GM12865 (cell line): Measurements from ENCODE around the gene LRRC7.
"Not testable (repeated sequence)": the region's sequence is repeated elsewhere in the genome, so short reads cannot be mapped to it uniquely, and the experiment has no call there.

ENCODE experiments used
- DNase-seq: peaks from one replicate; pipeline ENCODE4 v3.0.0; 2010; ENCODE audit warnings: low read depth
- H3K4me3 ChIP-seq: 2 replicates; pipeline ENCODE4 v1.5.1; 2011; ENCODE audit warnings: mild to moderate bottlenecking, low read depth, low read length, control low read depth
- TF ChIP-seq, protein P1 (sequence below): IDR thresholded peaks from 2 replicates; pipeline ENCODE4 v1.5.1; 2011; ENCODE audit warnings: low read length, control low read depth, low read depth, inconsistent platforms; ENCODE audit not compliant: insufficient read depth; ENCODE audit errors: missing control alignments

The LRRC7 gene

DNA sequence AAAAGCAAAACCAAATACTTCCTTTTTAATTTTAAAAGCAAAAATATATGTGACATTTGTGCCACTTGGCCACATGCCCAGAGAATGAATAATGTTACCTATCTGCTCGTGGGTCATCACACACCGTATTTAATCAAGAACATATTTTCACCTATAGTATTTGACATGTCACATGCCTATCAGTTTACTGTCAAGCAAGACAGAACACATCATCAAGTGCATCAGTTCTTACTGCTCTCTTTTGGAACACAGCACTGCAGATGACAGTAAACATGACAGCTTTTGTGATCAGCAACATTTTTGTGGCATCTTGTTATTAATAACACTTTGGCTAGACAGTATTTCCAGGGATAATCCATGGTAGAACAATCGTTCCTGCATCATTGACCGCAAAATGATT lies 134.4 kb downstream of the LRRC7 start:
- no peak overlapping the region for H3K4me3 ChIP-seq
- DNase-seq = no peak
- TF ChIP-seq, protein P1, sequence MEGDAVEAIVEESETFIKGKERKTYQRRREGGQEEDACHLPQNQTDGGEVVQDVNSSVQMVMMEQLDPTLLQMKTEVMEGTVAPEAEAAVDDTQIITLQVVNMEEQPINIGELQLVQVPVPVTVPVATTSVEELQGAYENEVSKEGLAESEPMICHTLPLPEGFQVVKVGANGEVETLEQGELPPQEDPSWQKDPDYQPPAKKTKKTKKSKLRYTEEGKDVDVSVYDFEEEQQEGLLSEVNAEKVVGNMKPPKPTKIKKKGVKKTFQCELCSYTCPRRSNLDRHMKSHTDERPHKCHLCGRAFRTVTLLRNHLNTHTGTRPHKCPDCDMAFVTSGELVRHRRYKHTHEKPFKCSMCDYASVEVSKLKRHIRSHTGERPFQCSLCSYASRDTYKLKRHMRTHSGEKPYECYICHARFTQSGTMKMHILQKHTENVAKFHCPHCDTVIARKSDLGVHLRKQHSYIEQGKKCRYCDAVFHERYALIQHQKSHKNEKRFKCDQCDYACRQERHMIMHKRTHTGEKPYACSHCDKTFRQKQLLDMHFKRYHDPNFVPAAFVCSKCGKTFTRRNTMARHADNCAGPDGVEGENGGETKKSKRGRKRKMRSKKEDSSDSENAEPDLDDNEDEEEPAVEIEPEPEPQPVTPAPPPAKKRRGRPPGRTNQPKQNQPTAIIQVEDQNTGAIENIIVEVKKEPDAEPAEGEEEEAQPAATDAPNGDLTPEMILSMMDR = no peak

DNA sequence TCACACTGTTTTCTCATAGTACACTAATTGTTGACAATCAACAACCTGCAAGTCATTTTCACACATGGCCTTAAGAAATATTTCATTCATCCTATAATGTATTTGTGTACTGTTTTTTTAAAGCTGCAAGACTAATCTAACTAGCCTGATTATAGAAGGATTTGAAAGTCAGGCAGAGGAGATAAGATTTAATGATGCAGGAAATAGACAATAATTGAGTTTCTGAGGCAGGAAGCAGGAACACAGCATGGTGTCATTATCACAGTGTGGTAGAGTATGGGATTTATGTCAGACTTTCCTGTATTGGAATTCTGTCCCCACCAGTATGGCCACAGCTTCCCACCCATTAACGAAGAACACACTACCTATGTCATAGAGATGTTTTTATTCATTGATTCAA lies 138.8 kb downstream of the LRRC7 start:
- no peak overlapping the region for H3K4me3 ChIP-seq
- TF ChIP-seq, protein P1 = no peak
- no peak for DNase-seq

DNA sequence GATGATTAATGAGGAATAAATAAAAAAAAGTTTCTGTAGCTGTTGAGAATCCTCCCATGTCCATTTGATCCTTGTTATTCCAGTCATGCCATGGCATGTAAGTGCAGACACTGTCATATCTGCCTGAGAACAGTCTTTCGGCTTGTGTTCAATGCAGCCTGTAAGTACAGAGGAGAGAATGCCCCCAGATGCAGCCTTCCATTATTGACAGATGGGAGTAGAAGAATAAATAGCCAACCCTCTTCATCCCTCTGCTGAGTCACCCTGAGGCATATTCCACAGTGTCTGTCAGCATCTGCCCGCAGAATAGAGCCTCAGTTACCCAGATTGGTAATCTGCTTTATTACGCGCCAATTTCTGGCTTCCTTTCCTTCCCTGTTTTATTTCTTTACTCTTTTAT lies 139.4 kb downstream of the LRRC7 start:
- DNase-seq = no peak
- H3K4me3 ChIP-seq = no peak overlapping the region
- TF ChIP-seq, protein P1 = no peak

DNA sequence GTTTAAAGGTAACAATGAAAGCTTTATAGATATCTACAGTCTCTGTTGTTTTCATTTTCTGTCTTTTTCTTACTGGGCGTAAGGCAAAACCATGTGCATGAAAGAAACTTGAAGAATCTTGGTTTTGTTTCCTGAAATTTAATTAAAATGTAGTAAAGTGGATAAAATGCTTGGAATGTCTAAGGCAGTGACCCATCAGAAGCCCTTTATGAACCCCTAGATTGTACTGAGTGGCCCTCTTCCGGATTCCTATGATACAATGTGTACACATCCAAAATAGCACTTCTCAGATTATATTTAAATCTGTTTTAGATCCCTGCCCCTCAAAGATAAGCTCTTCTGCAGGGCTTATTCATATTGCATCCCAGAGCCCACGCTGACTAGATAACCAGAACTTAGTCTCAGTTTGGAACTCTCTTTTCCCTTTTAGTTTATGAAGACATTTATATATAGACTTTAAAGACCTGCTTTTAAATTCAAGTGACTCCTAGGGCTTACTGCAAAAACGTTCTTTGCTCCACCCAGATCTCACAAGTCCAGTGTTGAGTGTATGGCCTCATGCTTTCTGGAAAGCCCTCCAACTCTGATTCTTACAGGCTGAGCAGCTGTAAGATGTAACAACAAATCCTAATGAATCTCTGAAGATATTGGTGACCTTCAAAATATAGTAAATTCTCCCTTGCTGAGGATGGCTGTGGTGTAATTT lies 142.9 kb downstream of the LRRC7 start:
- TF ChIP-seq, protein P1 = no peak
- H3K4me3 ChIP-seq = no peak overlapping the region
- no peak for DNase-seq

DNA sequence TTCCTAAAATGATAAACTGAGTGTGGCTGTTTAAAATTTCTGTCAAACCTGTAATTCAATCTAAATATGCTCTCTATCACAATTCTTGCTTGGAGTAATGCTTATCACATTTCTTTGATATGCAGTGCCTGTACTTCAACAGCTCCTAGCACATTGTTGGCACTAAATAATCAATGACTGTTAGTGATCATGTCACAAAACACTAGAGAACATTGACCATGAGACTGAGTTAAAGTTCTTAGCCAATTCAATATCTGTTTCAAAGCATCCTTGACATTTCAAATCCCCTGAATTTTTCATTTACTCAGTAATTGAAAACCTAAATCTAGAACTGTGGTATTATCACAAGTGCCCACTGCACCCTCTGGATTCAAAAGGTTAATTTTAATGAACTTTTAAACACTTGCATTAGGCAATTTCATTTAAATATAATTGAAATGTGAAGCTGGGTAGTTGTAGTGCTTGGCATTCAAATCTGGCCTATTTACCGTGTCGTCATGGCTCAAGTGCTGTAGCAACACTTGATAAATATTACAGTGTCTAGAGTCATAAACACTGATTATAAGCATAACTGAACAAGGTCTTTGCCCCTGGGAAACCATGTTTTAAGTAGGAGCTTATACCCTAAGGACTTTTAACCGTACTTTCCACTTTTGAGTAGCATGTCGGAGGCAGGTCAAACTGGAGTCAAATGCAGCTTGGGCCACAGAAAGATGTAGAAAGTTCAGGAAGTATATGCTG lies 143.6 kb downstream of the LRRC7 start:
- TF ChIP-seq, protein P1 = no peak
- H3K4me3 ChIP-seq = no peak overlapping the region
- DNase-seq = no peak

GRCh38 chr1:69717834-69718233 lies 150.1 kb downstream of the LRRC7 start:
- not testable (repeated sequence) for DNase-seq, H3K4me3 ChIP-seq

DNA sequence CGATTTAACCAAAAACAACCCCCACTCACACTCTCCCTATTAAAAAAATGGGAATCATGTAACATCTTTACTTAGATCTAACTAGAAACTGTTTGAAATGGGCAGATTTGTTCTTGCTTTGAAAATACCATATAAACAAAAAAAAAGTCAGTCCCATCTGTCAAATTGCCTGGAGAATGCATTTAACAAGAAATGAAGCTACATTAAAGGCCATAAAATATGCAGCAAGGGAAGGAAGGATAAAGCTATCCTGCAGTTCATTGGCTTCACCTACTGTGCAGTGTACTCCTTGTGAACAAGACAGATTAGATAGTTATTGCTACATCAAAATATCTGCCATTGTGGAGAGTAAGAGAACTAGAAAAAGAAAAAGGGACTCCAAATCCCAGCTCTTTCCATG lies 160.5 kb downstream of the LRRC7 start:
- TF ChIP-seq, protein P1 = no peak
- H3K4me3 ChIP-seq = no peak overlapping the region
- DNase-seq = no peak
